ENCODE results near the gene VMP1.
A peak's percentile ranks its signal among the peaks of the same experiment; 100 is the strongest.
"Not testable (repeated sequence)": the region's sequence is repeated elsewhere in the genome, so short reads cannot be mapped to it uniquely, and the experiment has no call there.

VMP1 gene

DNA sequence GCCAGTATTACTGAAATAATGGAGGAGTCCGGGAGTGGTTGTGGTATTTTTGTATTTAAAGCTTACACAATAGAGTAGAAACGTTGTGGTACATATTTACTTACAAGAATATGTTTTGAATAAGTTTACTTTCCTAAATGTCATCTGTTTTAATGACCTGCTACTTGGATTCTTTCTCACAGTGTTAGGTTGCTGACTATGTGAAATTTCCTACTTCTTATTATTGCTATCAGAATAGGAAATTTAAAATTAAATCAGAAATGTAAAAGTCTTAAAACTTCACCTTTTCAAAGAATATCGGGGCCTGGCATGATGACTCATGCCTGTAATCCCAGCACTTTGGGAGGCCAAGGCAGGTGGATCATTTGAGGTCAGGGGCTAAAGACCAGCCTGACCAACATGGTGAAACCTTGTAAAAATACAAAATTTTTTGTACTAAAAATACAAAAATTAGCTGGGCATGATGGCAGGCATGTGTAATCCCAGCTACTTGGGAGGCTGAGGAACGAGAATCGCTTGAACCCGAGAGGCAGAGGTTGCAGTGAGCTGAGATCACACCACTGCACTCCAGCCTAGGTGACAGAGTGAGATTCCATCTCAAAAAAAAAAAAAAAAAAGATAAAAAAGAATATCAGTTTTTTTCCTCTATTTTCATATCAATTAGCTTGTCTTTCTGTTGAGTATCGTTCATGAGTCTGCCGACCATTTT, 77.8 kb downstream of the VMP1 start:
- no peaks in the 10 kb centered on the region for H3K27me3 Mint-ChIP-seq
- peaks cover 20 to 39% of the 10 kb centered on the region in 2 donors for H3K4me1 Mint-ChIP-seq
- DNase-seq (no peak), ATAC-seq (replicated peaks) (no peak)
- peaks cover 20 to 32% of the 10 kb centered on the region in 2 donors for H3K36me3 Mint-ChIP-seq
- no peak overlapping the region for H3K4me3 Mint-ChIP-seq
- H3K9me3 Mint-ChIP-seq, result no peaks in the 10 kb centered on the region
- peak overlapping the region; percentile 88 for H3K27ac Mint-ChIP-seq

DNA sequence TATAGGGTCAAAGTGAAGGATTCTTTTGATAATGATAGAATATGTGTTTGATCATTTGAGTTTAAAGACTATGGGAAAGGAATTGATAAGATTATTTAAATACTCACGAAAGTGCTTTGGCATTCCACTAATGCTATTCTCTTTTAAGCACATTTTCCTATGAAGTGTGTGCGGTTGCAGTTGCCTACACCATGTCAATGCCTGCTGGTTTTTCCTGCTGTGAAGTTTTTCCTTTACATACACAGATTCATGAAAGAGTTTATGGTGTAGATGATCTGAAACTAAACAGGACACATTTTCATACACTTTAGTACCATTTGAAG, 78.7 kb downstream of the VMP1 start:
- Mint-ChIP-seq H3K27me3 (no peaks in the 10 kb centered on the region), H3K4me3 (peak overlapping the region; percentile 73 to 77), H3K4me1 (peaks cover 22 to 44% of the 10 kb centered on the region in 2 donors), H3K36me3 (peaks cover 14 to 28% of the 10 kb centered on the region in 2 donors), H3K9me3 (no peaks in the 10 kb centered on the region), H3K27ac (peak overlapping the region; percentile 98)
- no peak for DNase-seq
- no peak for ATAC-seq (replicated peaks)

DNA sequence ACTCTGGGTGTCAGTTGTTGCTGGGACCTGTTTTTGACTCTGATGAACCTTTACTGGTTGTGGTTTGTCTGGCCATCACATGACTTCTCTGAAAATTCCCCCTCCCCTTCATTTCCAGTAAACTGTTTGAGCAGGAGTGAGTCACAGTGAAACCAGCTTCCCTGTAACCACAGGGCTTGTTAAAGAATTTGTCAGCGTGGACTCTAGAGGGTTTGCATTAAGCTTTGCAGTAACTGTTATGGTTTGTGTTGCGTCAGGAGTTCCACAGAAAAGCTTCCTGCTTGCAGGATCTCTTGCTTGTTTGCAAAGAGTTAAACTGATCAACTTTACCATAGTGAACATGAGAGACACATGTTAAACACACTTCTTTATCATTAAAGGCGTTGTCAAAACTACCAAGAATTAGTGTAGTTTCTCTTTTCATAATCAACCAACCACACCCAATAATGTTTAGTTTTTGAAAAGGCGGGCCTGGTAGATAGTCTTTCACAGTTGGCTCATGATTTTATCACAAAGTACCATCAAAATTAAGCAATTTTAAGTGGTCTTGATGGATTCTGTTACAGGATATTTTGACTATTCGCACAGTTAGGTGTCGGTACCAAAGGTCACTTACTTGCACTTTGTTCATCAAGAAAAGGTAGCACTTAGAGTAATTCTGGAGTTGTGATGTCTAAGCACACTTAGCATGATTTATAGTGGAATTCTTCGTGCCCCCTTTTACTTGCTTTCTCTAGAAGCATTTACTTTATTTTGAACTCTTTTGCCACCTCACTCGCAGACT, 79.3 kb downstream of the VMP1 start:
- peak; percentile 90 for DNase-seq
- Mint-ChIP-seq H3K36me3 (peaks cover 15 to 29% of the 10 kb centered on the region in 2 donors), H3K27me3 (no peaks in the 10 kb centered on the region), H3K27ac (peak overlapping the region; percentile 98), H3K9me3 (no peaks in the 10 kb centered on the region), H3K4me3 (peak overlapping the region; percentile 73 to 77), H3K4me1 (peaks cover 23 to 46% of the 10 kb centered on the region in 2 donors)
- ATAC-seq (replicated peaks), result peak; percentile 94 to 95

- not testable (repeated sequence) for H3K4me3 Mint-ChIP-seq; DNase-seq; ATAC-seq (replicated peaks); H3K27me3 Mint-ChIP-seq; H3K9me3 Mint-ChIP-seq
- peaks cover 11 to 21% of the 10 kb centered on the region in 2 donors for H3K36me3 Mint-ChIP-seq
- peaks cover 11 to 32% of the 10 kb centered on the region in 2 donors for H3K4me1 Mint-ChIP-seq
- peak overlapping the region; percentile 14 for H3K27ac Mint-ChIP-seq
Observed at GRCh38 chr17:59789849-59790248, 82.4 kb downstream of the VMP1 start.

- H3K4me3 Mint-ChIP-seq; H3K27ac Mint-ChIP-seq; H3K27me3 Mint-ChIP-seq; H3K9me3 Mint-ChIP-seq; DNase-seq; ATAC-seq (replicated peaks): not testable (repeated sequence)
- Mint-ChIP-seq H3K36me3 (peaks cover 14 to 26% of the 10 kb centered on the region in 2 donors), H3K4me1 (peaks cover 11 to 32% of the 10 kb centered on the region in 2 donors)
Observed at GRCh38 chr17:59790418-59790817, 83.0 kb downstream of the VMP1 start.

DNA sequence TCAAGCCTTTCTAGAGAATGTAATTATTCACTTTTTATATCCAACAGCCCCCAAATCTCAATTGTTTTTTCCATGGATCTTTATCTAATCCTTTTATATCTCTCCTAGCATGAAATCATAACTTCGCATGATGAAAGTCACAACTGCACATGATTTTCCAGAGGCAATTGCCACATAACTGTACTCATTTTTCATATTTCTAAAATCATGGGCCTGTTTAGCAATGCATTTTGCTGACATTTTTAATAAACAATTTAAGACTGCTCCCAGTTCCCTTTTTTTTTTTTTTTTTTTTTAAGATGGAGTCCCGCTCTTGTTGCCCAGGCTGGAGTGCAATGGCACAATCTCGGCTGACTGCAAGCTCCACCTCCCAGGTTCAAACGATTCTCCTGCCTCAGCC, 83.5 kb downstream of the VMP1 start:
- Mint-ChIP-seq H3K36me3 (peaks cover 15 to 28% of the 10 kb centered on the region in 2 donors), H3K4me1 (peaks cover 12 to 32% of the 10 kb centered on the region in 2 donors), H3K9me3 (no peaks in the 10 kb centered on the region), H3K27ac (peak overlapping the region; percentile 51), H3K27me3 (no peaks in the 10 kb centered on the region), H3K4me3 (no peak overlapping the region)
- DNase-seq, result no peak
- no peak for ATAC-seq (replicated peaks)

DNA sequence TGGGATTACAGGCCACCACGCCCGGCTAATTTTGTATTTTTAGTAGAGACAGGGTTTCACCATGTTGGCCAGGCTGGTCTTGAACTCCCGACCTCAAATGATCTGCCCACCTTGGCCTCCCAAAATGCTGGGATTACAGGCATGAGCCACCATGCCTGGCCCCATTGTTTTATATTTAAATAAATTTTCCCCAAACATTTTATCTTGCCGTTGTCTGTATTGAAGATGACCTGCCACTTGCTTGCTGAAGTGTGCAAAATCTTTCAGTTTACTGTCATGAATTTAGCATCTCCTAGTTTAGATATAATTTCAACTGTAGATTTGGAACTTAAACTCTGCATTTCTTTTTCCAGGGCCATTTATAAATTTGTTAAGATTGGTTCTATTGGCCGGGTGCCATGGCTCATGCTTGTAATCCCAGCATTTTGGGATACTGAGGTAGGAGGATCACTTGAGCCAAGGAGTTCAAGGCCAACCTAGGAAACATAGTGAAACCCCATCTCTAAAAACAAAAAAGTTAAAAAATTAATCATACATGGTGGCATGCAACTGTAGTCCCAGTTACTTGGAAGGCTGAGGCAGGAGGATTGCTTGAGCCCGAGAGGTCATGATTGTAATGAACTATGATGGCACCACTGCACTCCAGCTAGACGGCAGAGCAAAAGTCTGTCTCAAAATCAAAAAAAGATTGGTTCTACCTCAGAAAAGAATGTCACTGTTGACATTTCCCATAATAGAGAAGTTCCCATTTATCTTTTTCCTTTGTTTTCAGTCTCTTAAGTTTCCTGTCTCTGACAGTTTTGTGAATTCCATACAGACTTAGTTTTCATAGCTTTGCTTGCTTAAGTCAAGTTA, 84.4 kb downstream of the VMP1 start:
- DNase-seq, result no peak
- no peaks in the 10 kb centered on the region for H3K27me3 Mint-ChIP-seq
- no peak for ATAC-seq (replicated peaks)
- peaks cover 12 to 31% of the 10 kb centered on the region in 2 donors for H3K4me1 Mint-ChIP-seq
- no peaks in the 10 kb centered on the region for H3K9me3 Mint-ChIP-seq
- peak overlapping the region; percentile 59 for H3K27ac Mint-ChIP-seq
- H3K4me3 Mint-ChIP-seq, result no peak overlapping the region
- peaks cover 19 to 32% of the 10 kb centered on the region in 2 donors for H3K36me3 Mint-ChIP-seq

- H3K36me3 Mint-ChIP-seq, result peaks cover 19 to 32% of the 10 kb centered on the region in 2 donors
- not testable (repeated sequence) for H3K9me3 Mint-ChIP-seq; H3K4me3 Mint-ChIP-seq; DNase-seq; ATAC-seq (replicated peaks); H3K27me3 Mint-ChIP-seq; H3K27ac Mint-ChIP-seq
- H3K4me1 Mint-ChIP-seq, result peaks cover 9 to 25% of the 10 kb centered on the region in 2 donors
Observed at GRCh38 chr17:59792458-59792823, 85.0 kb downstream of the VMP1 start.

GRCh38 chr17:59793205-59793604, 85.8 kb downstream of the VMP1 start:
- Mint-ChIP-seq H3K4me1 (peaks cover 9 to 22% of the 10 kb centered on the region in 2 donors), H3K27ac (no peak overlapping the region), H3K9me3 (no peaks in the 10 kb centered on the region), H3K36me3 (peaks cover 17 to 30% of the 10 kb centered on the region in 2 donors), H3K4me3 (no peak overlapping the region), H3K27me3 (no peaks in the 10 kb centered on the region)
- ATAC-seq (replicated peaks) (no peak), DNase-seq (no peak)

GRCh38 chr17:59796138-59796537, 88.7 kb downstream of the VMP1 start:
- DNase-seq (no peak), ATAC-seq (replicated peaks) (no peak)
- no peaks in the 10 kb centered on the region for H3K9me3 Mint-ChIP-seq
- no peaks in the 10 kb centered on the region for H3K27me3 Mint-ChIP-seq
- H3K4me3 Mint-ChIP-seq, result no peak overlapping the region
- no peak overlapping the region for H3K27ac Mint-ChIP-seq
- H3K4me1 Mint-ChIP-seq, result peaks cover 7 to 10% of the 10 kb centered on the region in 2 donors
- peaks cover 16 to 26% of the 10 kb centered on the region in 2 donors for H3K36me3 Mint-ChIP-seq

- H3K4me3 Mint-ChIP-seq, result no peak overlapping the region
- peaks cover 14 to 24% of the 10 kb centered on the region in 2 donors for H3K36me3 Mint-ChIP-seq
- H3K9me3 Mint-ChIP-seq, result no peaks in the 10 kb centered on the region
- DNase-seq, result no peak
- no peak for ATAC-seq (replicated peaks)
- peaks cover 5 to 7% of the 10 kb centered on the region in 2 donors for H3K4me1 Mint-ChIP-seq
- no peak overlapping the region for H3K27ac Mint-ChIP-seq
- no peaks in the 10 kb centered on the region for H3K27me3 Mint-ChIP-seq
Observed at GRCh38 chr17:59796785-59797205, 89.3 kb downstream of the VMP1 start.

DNA sequence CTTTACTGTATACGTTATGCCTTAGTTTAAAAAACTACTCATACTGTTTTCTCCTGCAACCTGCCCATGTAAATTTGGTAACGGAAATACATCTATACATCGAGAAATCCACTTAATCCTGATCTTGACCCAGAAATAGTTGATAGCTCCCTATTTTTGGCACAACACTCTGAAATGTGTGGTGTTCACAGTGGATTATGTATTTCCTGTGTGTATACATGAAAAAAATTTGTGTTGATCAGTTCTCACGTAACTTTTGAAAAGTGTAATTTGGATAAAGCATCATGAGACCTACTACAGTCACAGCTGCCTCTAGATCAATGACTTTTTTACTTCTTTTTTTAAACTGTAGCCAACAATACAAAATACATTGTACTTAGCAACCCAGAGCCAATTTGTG, 90.7 kb downstream of the VMP1 start:
- Mint-ChIP-seq H3K36me3 (peaks cover 10 to 21% of the 10 kb centered on the region in 2 donors), H3K27ac (no peak overlapping the region), H3K4me1 (peaks cover 2 to 4% of the 10 kb centered on the region in 2 donors), H3K4me3 (no peak overlapping the region), H3K9me3 (no peaks in the 10 kb centered on the region), H3K27me3 (no peaks in the 10 kb centered on the region)
- DNase-seq (no peak), ATAC-seq (replicated peaks) (no peak)

DNA sequence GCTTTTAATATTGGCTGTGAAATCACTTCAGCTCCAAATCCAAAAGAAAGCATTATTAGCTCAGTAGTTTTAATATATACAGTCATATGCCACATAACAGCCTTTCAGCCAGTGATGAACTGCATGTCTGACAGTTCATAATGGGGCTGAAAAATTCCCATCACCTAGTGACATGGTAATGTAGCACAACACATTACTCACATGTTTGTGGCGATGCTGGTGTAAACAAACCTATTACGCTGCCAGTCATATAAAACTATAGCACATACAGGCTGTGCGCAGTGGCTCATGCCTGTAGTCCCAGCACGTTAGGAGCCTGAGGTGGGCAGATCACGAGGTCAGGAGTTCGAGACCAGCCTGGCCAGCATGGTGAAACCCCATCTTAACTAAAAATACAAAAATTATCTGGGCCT, 93.1 kb downstream of the VMP1 start:
- no peaks in the 10 kb centered on the region for H3K27me3 Mint-ChIP-seq
- peaks cover 4 to 9% of the 10 kb centered on the region in 2 donors for H3K36me3 Mint-ChIP-seq
- no peaks in the 10 kb centered on the region for H3K9me3 Mint-ChIP-seq
- H3K4me1 Mint-ChIP-seq, result peaks cover 4 to 11% of the 10 kb centered on the region in 2 donors
- ATAC-seq (replicated peaks) (no peak), DNase-seq (no peak)
- H3K27ac Mint-ChIP-seq, result no peak overlapping the region
- H3K4me3 Mint-ChIP-seq, result no peak overlapping the region

- Mint-ChIP-seq H3K27ac (no peak overlapping the region), H3K36me3 (peaks cover 0 to 3% of the 10 kb centered on the region in 2 donors), H3K9me3 (no peaks in the 10 kb centered on the region), H3K4me3 (no peak overlapping the region), H3K27me3 (no peaks in the 10 kb centered on the region), H3K4me1 (peaks cover 0 to 11% of the 10 kb centered on the region in 2 donors)
- ATAC-seq (replicated peaks), result no peak
- DNase-seq, result no peak
Observed at GRCh38 chr17:59802160-59802559, 94.7 kb downstream of the VMP1 start.

All from stimulated activated naive B cell treated with anti-CD40 and anti-IgM and Interleukin-4, amounts not matched to agents 10 μg/mL and 1 μg/mL and 100 μg/mL, for 72 hours (primary cell).